HG03520 (cell line): Measurements from ENCODE around the gene ZNF488.

Experiments used
- ATAC-seq: cut with Tn5 transposase; IDR thresholded peaks from one replicate; pipeline ENCODE4 v1.9.1; 2021; ENCODE audit warnings: mild to moderate bottlenecking, moderate library complexity; ENCODE audit not compliant: unreplicated experiment

ZNF488 gene

GRCh38 chr10:47383261-47384147 is 589 bp downstream of the ZNF488 start:
- ATAC-seq, result no peak

- ATAC-seq, result no peak
Observed at GRCh38 chr10:47381427-47382379, 2.4 kb downstream of the ZNF488 start.

GRCh38 chr10:47381103-47381395 is 3.0 kb downstream of the ZNF488 start:
- no peak for ATAC-seq

- ATAC-seq, result no peak
Observed at GRCh38 chr10:47380341-47381102, 3.6 kb downstream of the ZNF488 start.

- ATAC-seq, result no peak
Observed at GRCh38 chr10:47379901-47380300, 4.2 kb downstream of the ZNF488 start.

GRCh38 chr10:47379445-47379785 is 4.7 kb downstream of the ZNF488 start:
- ATAC-seq, result no peak

GRCh38 chr10:47378606-47379444 is 5.3 kb downstream of the ZNF488 start:
- ATAC-seq, result no peak

GRCh38 chr10:47378183-47378510 is 5.9 kb downstream of the ZNF488 start:
- ATAC-seq, result no peak

- ATAC-seq, result no peak
Observed at GRCh38 chr10:47376522-47377220, 7.4 kb downstream of the ZNF488 start.

- no peak for ATAC-seq
Observed at GRCh38 chr10:47374611-47375536, 9.2 kb downstream of the ZNF488 start.

- no peak for ATAC-seq
Observed at GRCh38 chr10:47372726-47373125, 11.4 kb downstream of the ZNF488 start.

GRCh38 chr10:47371629-47372485 is 12.2 kb downstream of the ZNF488 start:
- no peak for ATAC-seq

- ATAC-seq, result no peak
Observed at GRCh38 chr10:47370878-47371277, 13.2 kb downstream of the ZNF488 start.

GRCh38 chr10:47370015-47370767 is 13.9 kb downstream of the ZNF488 start:
- no peak for ATAC-seq

GRCh38 chr10:47369251-47369894 is 14.7 kb downstream of the ZNF488 start:
- ATAC-seq, result no peak

- ATAC-seq, result no peak
Observed at GRCh38 chr10:47368431-47369180, 15.5 kb downstream of the ZNF488 start.
